ENCODE results near the gene ACKR4.

ACKR4 gene

DNA sequence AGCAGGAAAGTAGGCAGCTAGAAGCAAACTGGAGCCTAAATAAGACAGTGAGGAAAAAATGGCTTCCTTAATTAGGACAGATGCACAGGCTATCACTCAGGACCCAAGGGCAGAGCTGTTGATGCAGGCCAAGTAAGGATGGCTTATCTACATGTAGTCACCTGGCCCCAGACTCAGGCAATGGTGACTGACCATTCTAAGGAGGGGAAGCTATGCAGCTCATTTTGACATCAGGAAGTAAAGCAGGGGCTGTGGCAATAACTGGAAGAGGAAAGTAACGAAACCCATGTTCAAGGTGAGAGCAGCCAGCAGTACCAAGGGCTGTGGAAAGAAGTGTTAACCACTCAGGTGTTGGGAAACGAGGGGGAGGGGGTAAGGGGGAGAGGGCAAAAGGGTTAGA is 46.3 kb downstream of the ACKR4 start:
- no peak for DNase-seq

DNA sequence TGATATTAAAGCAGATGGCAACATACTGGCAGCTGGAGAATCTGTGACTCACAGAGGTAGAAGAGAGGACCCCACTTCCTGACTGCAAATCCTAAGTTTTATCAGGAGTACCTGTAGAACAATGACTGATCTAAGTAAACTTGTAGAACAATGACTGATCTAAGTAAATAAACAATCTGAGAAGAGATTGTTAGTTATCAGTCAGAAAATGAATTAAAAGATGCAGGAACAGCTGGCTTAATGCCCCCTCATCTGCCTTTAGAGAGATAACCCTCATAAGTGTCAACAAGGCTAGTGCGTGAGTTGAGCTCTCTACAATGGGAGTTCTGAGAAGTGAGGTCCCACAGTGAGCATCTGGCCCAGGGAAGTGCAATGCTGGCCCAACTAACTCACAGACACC is 48.0 kb downstream of the ACKR4 start:
- DNase-seq: no peak

GRCh38 chr3:132650153-132650552 is 53.1 kb downstream of the ACKR4 start:
- no peak for DNase-seq

Data from fibroblast of skin of right biceps (primary cell).